Ecto neural progenitor cell (in vitro differentiated cells): ENCODE measurements around the gene FBXO7.
A peak's percentile ranks its signal among the peaks of the same experiment; 100 is the strongest.

Source experiments
- DNase-seq: peaks from one replicate; pipeline ENCODE4 v3.0.0-alpha.2; 2018; ENCODE audit warnings: low spot score

Gene FBXO7

GRCh38 chr22:32490279-32490678 is 15.7 kb downstream of the FBXO7 start:
- no peak for DNase-seq

DNA sequence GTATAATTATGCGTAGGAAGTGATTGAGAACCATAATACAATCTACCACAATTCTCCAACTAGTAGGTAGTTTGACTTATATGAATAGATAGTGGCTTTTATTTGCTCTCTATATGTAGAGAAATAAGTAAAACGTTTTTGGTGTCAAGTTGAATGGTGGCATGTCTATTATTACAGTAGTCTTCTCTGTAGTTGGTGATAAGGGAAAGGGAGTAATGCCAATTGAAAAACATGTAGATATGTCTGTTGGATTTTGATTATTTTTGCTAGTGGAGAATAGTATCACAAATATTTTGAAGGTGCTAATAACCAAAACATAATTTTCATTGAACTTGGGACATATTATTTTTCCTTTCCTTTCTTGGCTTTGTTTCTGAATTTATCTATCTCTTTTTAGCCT is 17.5 kb downstream of the FBXO7 start:
- DNase-seq: no peak

GRCh38 chr22:32493551-32493950 is 18.9 kb downstream of the FBXO7 start:
- DNase-seq: no peak

DNA sequence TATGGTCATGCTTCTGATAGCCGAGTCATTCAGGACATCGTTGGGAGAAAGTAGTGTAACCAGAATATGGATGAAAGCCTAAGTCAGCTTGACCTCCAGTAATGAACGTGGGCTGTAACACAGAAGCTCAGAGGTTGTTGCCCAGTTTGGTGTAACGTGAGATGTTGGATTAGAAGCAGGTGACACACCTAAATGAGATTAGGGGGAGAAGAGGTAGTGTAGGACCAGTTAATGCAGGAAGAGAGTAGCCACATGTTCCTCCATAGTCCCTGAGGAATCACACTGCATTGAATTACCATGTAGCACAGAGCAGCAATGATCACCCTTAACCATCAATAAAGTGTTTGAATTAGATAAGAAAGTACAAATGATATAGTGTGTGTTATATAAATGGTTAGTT is 20.4 kb downstream of the FBXO7 start:
- no peak for DNase-seq

DNA sequence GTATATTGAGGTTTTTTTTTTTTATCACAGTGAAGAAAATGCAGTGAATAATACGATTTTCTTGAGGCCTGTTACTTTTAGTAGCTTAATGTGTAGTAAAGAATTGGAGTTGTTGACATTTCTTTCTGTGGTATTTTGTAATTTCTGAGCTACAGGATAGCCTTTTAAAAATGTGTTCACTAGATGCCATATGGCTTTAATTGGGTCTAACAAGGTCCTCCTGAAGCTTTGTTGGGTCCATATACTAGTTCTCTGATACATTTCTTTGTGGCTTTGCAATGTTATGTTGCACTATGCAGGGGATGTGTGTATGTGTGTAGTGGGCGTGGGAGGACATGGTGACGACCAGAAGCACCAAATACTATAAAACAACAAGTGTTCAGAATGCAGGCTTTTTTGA is 25.1 kb downstream of the FBXO7 start:
- no peak for DNase-seq

- peak; percentile 67 for DNase-seq
Observed at GRCh38 chr22:32501836-32502752, 27.5 kb downstream of the FBXO7 start.

GRCh38 chr22:32509045-32509444 is 34.4 kb downstream of the FBXO7 start:
- no peak for DNase-seq

- DNase-seq: no peak
Observed at GRCh38 chr22:32511274-32511673, 36.7 kb downstream of the FBXO7 start.

- no peak for DNase-seq
Observed at GRCh38 chr22:32511776-32512175, 37.2 kb downstream of the FBXO7 start.

- no peak for DNase-seq
Observed at GRCh38 chr22:32512267-32512982, 37.8 kb downstream of the FBXO7 start.

DNA sequence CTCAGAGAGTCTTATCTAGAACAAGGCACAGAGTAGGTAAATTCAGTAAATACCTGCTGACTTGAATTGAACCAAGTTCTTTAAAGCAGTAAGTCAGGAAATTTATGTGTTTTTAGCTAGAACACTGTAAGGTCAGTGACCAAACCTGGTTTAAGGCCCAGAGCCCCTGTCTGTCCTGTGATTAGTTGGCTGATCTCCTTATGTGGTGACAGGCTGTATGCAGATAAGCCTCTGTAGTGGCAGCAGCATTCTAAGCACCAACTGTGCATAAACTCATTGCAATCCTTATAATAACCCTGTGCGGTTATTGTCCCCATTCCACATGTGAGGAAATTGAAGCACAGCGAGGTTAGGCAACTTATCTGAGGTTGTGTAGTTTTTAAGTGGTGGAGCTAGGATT is 40.5 kb downstream of the FBXO7 start:
- DNase-seq: no peak

- no peak for DNase-seq
Observed at GRCh38 chr22:32517488-32517887, 42.9 kb downstream of the FBXO7 start.

GRCh38 chr22:32517921-32518320 is 43.3 kb downstream of the FBXO7 start:
- no peak for DNase-seq

DNA sequence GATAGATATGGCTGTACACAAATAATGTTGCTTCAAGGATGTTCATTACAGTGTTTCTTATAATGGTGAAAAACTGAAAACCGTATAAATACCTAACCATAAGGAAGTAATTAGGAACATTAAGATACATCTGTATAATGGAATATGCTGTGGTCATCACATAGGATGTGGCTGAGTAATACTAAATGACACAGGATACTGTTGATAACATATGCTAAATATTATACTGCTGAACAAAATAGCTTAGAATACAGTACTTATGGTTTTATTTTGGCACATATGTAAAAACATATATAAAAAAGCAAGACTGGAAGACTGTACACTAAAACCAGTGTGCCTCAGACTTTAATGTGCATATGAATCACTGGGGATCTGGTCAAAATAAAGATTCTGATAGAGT is 43.8 kb downstream of the FBXO7 start:
- no peak for DNase-seq

- no peak for DNase-seq
Observed at GRCh38 chr22:32518848-32519247, 44.2 kb downstream of the FBXO7 start.

- DNase-seq: no peak
Observed at GRCh38 chr22:32520612-32521011, 46.0 kb downstream of the FBXO7 start.

DNA sequence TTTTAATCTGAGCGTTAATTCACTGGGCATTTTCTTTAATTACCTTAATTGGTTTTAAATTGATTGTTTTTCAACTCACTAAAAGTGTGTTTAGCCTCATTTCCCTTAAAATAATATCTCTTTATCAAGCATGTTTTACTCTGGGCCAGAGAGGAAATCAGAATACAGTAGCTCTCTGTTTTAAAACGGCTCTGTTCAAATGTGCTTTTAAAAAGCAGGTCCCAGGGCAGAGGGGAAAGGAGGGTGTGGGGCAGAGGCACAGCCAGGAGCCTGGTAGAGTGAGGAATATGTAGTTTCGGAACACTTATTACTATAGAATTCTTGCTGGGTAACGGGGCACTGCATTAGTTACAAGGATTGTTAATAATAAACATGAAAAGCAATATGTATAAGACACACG is 47.6 kb downstream of the FBXO7 start:
- DNase-seq: no peak

DNA sequence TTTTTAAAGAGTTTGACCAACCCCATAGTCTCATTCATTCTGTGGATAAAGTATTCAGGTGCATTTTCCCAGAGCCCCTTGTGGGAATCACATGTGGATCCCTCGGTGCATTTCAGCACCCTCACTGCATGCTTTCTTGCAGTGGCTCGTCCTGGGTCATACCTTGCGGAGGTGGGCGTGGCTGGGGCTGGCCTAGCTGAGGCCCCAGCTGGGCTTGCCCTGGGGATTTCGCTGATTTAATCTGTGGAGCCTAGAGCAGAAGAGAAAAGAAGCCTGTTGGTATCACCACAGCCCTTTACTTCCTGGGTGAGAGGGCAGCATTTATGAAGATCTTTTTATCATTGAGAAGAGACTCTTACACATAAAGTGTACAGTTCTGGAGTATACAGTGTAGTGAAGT is 53.1 kb downstream of the FBXO7 start:
- no peak for DNase-seq

DNA sequence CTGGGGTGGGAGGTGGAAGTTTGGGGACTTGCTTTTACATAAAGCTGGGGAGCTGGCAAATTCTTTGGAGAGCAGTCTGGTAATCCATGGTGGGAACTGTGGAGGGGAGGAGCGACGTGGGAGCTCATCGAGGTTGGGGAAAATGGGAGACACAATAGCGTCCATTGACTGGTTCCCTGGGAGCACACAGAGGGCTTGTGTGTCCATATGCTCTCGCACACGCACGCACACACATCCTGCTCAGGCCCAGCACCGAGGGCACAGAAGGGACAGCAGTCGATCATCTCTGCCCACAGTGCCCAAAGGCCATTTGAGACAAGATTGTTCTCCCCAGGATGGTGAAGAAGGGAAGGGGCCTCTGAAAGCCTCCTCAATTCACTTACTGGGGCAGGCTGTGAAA is 53.7 kb downstream of the FBXO7 start:
- DNase-seq: no peak

- peak; percentile 90 for DNase-seq
Observed at GRCh38 chr22:32528984-32529982, 54.7 kb downstream of the FBXO7 start.

GRCh38 chr22:32531228-32531627 is 56.6 kb downstream of the FBXO7 start:
- DNase-seq: no peak
